Right lobe of liver (tissue), 4 donors: ENCODE data around the gene ULK4.

Source experiments
- CTCF ChIP-seq, 4 donors: fragments of 200-600 bp in 3 of 4; fragments of 450-650 bp in 1 of 4; IDR thresholded peaks; one replicate each; pipeline versions ENCODE4 v1.5.1 to v1.8.0; 2016 to 2022; ENCODE audit warnings: antibody characterized with exemption in 4 of 4, mild to moderate bottlenecking in 2 of 4
- POLR2A ChIP-seq: fragments of 450-650 bp; IDR thresholded peaks from one replicate; pipeline ENCODE4 v1.6.1; 2017; ENCODE audit warnings: antibody characterized with exemption, mild to moderate bottlenecking
- donor health status: DM: no; HTN: no; CAD: no.
- donor health status: DM: no; HTN: no; CAD: no.
- donor health status: DM: no; HTN: yes; CAD: no.

GRCh38 chr3:41845826-41846225 lies 116.1 kb downstream of the ULK4 start:
- no peak for TF ChIP-seq CTCF (IDR thresholded peaks at IDR 0.05)
- no peak for TF ChIP-seq POLR2A
